GM23248 (cell line): ENCODE data around the gene WAPL.

Experiments used
- EZH2 ChIP-seq: fragments of 200-600 bp; sonication (generic); IDR thresholded peaks from 2 replicates; pipeline ENCODE4 v1.6.1; 2018; ENCODE audit warnings: antibody characterized with exemption, mild to moderate bottlenecking; ENCODE audit not compliant: insufficient read depth, poor library complexity, severe bottlenecking
- EZH2phosphoT487 ChIP-seq: fragments of 200-600 bp; sonication (generic); IDR thresholded peaks from 2 replicates; pipeline ENCODE4 v1.6.1; 2018; ENCODE audit warnings: antibody characterized with exemption, moderate library complexity, mild to moderate bottlenecking, low read depth; ENCODE audit not compliant: insufficient read depth

DNA sequence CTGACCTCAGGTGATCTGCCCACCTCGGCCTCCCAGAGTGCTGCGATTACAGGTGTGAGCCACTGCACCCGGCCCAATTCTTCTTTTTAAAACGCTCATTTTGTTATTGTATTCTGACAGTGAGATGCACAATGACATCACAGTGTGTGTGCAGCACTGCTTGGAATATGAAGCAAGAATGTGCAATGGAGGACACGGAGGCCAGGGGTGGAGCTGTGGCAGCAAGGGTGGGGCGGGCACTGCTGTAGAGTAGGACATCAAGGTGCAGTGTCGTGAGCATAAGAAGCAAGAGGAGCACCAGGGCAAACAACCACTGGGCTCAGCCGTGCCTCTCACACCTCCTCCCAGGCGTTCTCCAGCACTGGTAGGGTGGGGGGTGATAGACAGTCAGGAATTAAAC lies 128.2 kb downstream of the WAPL start:
- TF ChIP-seq EZH2: no peak
- no peak for TF ChIP-seq EZH2phosphoT487
